HG02759 (cell line): ENCODE measurements around the gene C16orf90.

Experiments used
- ATAC-seq: cut with Tn5 transposase; IDR thresholded peaks from one replicate; pipeline ENCODE4 v1.9.1; 2021; ENCODE audit warnings: mild to moderate bottlenecking, moderate library complexity; ENCODE audit not compliant: unreplicated experiment

C16orf90 gene

GRCh38 chr16:3467921-3468320, 27.4 kb downstream of the C16orf90 start:
- no peak for ATAC-seq

- ATAC-seq, result no peak
Observed at GRCh38 chr16:3467182-3467581, 28.1 kb downstream of the C16orf90 start.

- ATAC-seq, result no peak
Observed at GRCh38 chr16:3465911-3466584, 29.2 kb downstream of the C16orf90 start.

- ATAC-seq, result no peak
Observed at GRCh38 chr16:3465301-3465700, 30.0 kb downstream of the C16orf90 start.

- ATAC-seq, result no peak
Observed at GRCh38 chr16:3461151-3461550, 34.1 kb downstream of the C16orf90 start.

- no peak for ATAC-seq
Observed at GRCh38 chr16:3460585-3460984, 34.7 kb downstream of the C16orf90 start.

GRCh38 chr16:3460121-3460520, 35.2 kb downstream of the C16orf90 start:
- ATAC-seq, result no peak

GRCh38 chr16:3459401-3460090, 35.7 kb downstream of the C16orf90 start:
- no peak for ATAC-seq

- ATAC-seq, result peak; percentile 35
Observed at GRCh38 chr16:3458852-3459361, 36.4 kb downstream of the C16orf90 start.

- ATAC-seq, result no peak
Observed at GRCh38 chr16:3458278-3458851, 36.9 kb downstream of the C16orf90 start.

GRCh38 chr16:3457434-3458252, 37.6 kb downstream of the C16orf90 start:
- ATAC-seq, result peak; percentile 87

- ATAC-seq, result no peak
Observed at GRCh38 chr16:3454631-3455147, 40.6 kb downstream of the C16orf90 start.

- ATAC-seq, result no peak
Observed at GRCh38 chr16:3454093-3454492, 41.2 kb downstream of the C16orf90 start.

GRCh38 chr16:3444032-3444388, 51.3 kb downstream of the C16orf90 start:
- peak; percentile 26 for ATAC-seq
